HS-27A (cell line): Measurements from ENCODE around the gene RAPGEFL1.
"Not testable (repeated sequence)": the region's sequence is repeated elsewhere in the genome, so short reads cannot be mapped to it uniquely, and the experiment has no call there.

ENCODE experiments used
- DNase-seq: peaks from one replicate; pipeline ENCODE4 v3.0.0-alpha.2; 2012; ENCODE audit warnings: low read depth, missing footprints

Gene RAPGEFL1

GRCh38 chr17:40174514-40174913 is 2.8 kb upstream of the RAPGEFL1 start:
- DNase-seq, result no peak

GRCh38 chr17:40175928-40176753 is 1.1 kb upstream of the RAPGEFL1 start:
- DNase-seq, result no peak

GRCh38 chr17:40176754-40177110 is 538 bp upstream of the RAPGEFL1 start:
- no peak for DNase-seq

- no peak for DNase-seq
These were observed 841 bp downstream of the RAPGEFL1 start for GRCh38 chr17:40178021-40178601.

- no peak for DNase-seq
These were observed 1.4 kb downstream of the RAPGEFL1 start for GRCh38 chr17:40178660-40179059.

GRCh38 chr17:40179923-40180659 is 2.8 kb downstream of the RAPGEFL1 start:
- DNase-seq, result no peak

- no peak for DNase-seq
These were observed 3.4 kb downstream of the RAPGEFL1 start for GRCh38 chr17:40180694-40181093.

- DNase-seq, result no peak
These were observed 3.9 kb downstream of the RAPGEFL1 start for GRCh38 chr17:40181205-40181604.

GRCh38 chr17:40182606-40183005 is 5.3 kb downstream of the RAPGEFL1 start:
- DNase-seq, result no peak

- DNase-seq, result no peak
These were observed 10.0 kb downstream of the RAPGEFL1 start for GRCh38 chr17:40187238-40187637.

GRCh38 chr17:40188694-40189093 is 11.4 kb downstream of the RAPGEFL1 start:
- no peak for DNase-seq

GRCh38 chr17:40190197-40191021 is 13.1 kb downstream of the RAPGEFL1 start:
- DNase-seq, result no peak

- DNase-seq, result no peak
These were observed 14.3 kb downstream of the RAPGEFL1 start for GRCh38 chr17:40191237-40192208.

GRCh38 chr17:40192961-40193360 is 15.7 kb downstream of the RAPGEFL1 start:
- no peak for DNase-seq

GRCh38 chr17:40194821-40195220 is 17.6 kb downstream of the RAPGEFL1 start:
- DNase-seq, result no peak

- no peak for DNase-seq
These were observed 20.3 kb downstream of the RAPGEFL1 start for GRCh38 chr17:40197550-40197949.

- not testable (repeated sequence) for DNase-seq
These were observed 20.7 kb downstream of the RAPGEFL1 start for GRCh38 chr17:40197965-40198456.

GRCh38 chr17:40198576-40198975 is 21.3 kb downstream of the RAPGEFL1 start:
- DNase-seq, result no peak

GRCh38 chr17:40203131-40203530 is 25.9 kb downstream of the RAPGEFL1 start:
- no peak for DNase-seq

GRCh38 chr17:40206193-40206592 is 28.9 kb downstream of the RAPGEFL1 start:
- not testable (repeated sequence) for DNase-seq
